Neutrophil (primary cell): ENCODE data around the gene SEMA4C.

ENCODE experiments used
- H3K27ac ChIP-seq: fragments of 200-600 bp; sonication (generic); 2 replicates; pipeline ENCODE4 v1.5.1; 2016; ENCODE audit warnings: mild to moderate bottlenecking, moderate library complexity
- H3K27me3 ChIP-seq: fragments of 200-600 bp; sonication (generic); 2 replicates; pipeline ENCODE4 v1.6.0; 2016; ENCODE audit warnings: mild to moderate bottlenecking
- H3K36me3 ChIP-seq: fragments of 200-600 bp; sonication (generic); 2 replicates; pipeline ENCODE4 v1.5.1; 2017
- H3K4me1 ChIP-seq, 2 experiments: fragments of 200-600 bp in 1 of 2; sonication (generic) in 1 of 2; 1 replicate in 1 of 2; 2 replicates in 1 of 2; pipeline versions ENCODE4 v1.5.1 to v1.6.1; 2013 to 2016; ENCODE audit warnings: low read depth in 1 of 2, low read length in 1 of 2, mild to moderate bottlenecking in 1 of 2, moderate library complexity in 1 of 2; ENCODE audit not compliant: control insufficient read depth in 1 of 2, insufficient read depth in 1 of 2
- H3K4me3 ChIP-seq, 2 experiments: fragments of 200-600 bp in 1 of 2; sonication (generic) in 1 of 2; 1 replicate in 1 of 2; 2 replicates in 1 of 2; pipeline ENCODE4 v1.5.1; 2013 to 2016; ENCODE audit warnings: low read depth in 1 of 2, low read length in 1 of 2, mild to moderate bottlenecking in 1 of 2, moderate library complexity in 1 of 2
- H3K9me3 ChIP-seq: fragments of 200-600 bp; sonication (generic); 2 replicates; pipeline ENCODE4 v1.5.1; 2016
- CTCF ChIP-seq: fragments of 200-600 bp; sonication (generic); IDR thresholded peaks from 2 replicates; pipeline ENCODE4 v1.5.1; 2016; ENCODE audit warnings: antibody characterized with exemption

SEMA4C gene

GRCh38 chr2:96877631-96878092, 7.8 kb upstream of the SEMA4C start:
- peaks cover 65% of the 10 kb centered on the region for H3K27me3 ChIP-seq
- no peak for TF ChIP-seq CTCF
- H3K4me1 ChIP-seq, result no peaks in the 10 kb centered on the region
- no peak overlapping the region for H3K27ac ChIP-seq
- H3K9me3 ChIP-seq, result no peaks in the 10 kb centered on the region
- H3K4me3 ChIP-seq, result no peak overlapping the region
- H3K36me3 ChIP-seq, result no peaks in the 10 kb centered on the region

- no peaks in the 10 kb centered on the region for H3K36me3 ChIP-seq
- peaks cover 71% of the 10 kb centered on the region for H3K27me3 ChIP-seq
- no peak for TF ChIP-seq CTCF
- H3K4me1 ChIP-seq, result no peaks in the 10 kb centered on the region
- no peak overlapping the region for H3K4me3 ChIP-seq
- no peak overlapping the region for H3K27ac ChIP-seq
- H3K9me3 ChIP-seq, result no peaks in the 10 kb centered on the region
These were observed 7.2 kb upstream of the SEMA4C start for GRCh38 chr2:96877042-96877451.

GRCh38 chr2:96876269-96877041, 6.6 kb upstream of the SEMA4C start:
- Histone ChIP-seq H3K4me3 (no peak overlapping the region), H3K4me1 (no peaks in the 10 kb centered on the region), H3K27ac (no peak overlapping the region), H3K9me3 (no peaks in the 10 kb centered on the region), H3K27me3 (peaks cover 73% of the 10 kb centered on the region), H3K36me3 (no peaks in the 10 kb centered on the region)
- no peak for TF ChIP-seq CTCF

DNA sequence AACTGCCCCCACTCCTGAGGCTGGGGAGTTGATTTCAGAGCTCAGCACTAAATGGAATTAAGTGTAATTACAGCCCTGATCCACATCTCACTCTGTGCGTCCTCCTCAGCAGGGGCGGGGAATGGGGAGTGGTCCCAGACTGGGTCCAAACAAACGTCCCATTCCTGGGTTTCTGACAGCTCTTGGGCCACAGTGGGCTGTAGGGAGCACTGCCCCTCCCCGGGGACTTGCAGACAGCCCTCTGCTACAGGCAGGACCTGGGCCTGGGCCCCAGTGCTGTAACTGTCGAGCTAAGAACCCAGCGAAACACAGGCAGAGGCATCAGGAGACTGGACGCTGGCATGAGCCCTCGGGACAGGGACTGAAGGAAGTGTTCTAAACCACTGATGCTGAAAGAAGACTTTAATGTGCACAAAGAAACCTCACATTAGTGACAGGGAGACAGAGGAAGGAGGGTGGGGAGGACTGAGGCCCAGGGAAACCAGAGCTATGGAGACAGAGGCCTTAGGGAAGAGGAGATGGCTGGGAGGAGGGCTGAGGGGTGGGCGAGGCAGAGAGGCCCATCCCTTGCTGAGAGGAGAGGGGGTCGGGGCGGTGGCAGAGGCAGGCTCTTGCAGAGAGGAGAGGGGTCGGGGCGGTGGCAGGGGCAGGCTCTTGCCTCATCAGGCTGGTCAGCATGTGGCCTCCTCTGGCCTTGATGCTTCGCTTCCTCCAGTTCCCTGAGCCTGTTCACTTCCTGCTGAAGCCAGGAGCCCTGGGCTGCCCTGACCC, 5.8 kb upstream of the SEMA4C start:
- H3K4me1 ChIP-seq, result peaks cover 0 to under 1% of the 10 kb centered on the region in 2 experiments
- no peak overlapping the region for H3K4me3 ChIP-seq
- no peaks in the 10 kb centered on the region for H3K36me3 ChIP-seq
- H3K9me3 ChIP-seq, result no peaks in the 10 kb centered on the region
- H3K27ac ChIP-seq, result no peak overlapping the region
- no peak for TF ChIP-seq CTCF
- peaks cover 78% of the 10 kb centered on the region for H3K27me3 ChIP-seq

GRCh38 chr2:96874198-96874831, 4.4 kb upstream of the SEMA4C start:
- Histone ChIP-seq H3K4me1 (peaks cover 4 to 10% of the 10 kb centered on the region in 2 experiments), H3K27me3 (peaks cover 92% of the 10 kb centered on the region), H3K9me3 (no peaks in the 10 kb centered on the region), H3K36me3 (no peaks in the 10 kb centered on the region), H3K27ac (no peak overlapping the region), H3K4me3 (no peak overlapping the region)
- no peak for TF ChIP-seq CTCF
